ENCODE results near the gene BTF3. TPM values are rescaled to one million over a fixed set of nuclear protein-coding genes. Genes with fewer than 3 reads are reported as not detected.

BTF3 gene
- total RNA-seq, 1 experiment from 2014 or later, result 647 TPM

DNA sequence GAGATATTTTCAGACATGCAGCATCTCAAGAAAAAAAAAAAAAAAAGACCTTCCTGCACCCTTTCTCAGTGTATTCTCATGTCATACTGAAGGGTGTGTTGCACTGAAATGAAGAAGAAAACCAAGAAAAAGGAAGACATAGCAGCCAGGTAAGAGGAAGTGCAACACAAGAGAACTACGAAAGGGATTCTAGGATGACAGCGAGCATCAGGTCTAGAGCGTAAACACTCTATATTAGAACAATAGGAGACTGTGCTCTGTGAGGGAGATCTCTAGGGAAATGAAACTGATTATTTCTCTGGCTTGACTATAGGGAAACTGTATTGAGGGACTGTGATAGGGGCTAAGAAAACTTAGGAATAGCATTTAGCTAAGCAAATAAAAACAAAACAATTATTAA, 30.0 kb downstream of the BTF3 start:
- Histone ChIP-seq H3K27me3 (ENCODE audit: control insufficient read depth, insufficient read depth, low read length) (no peaks in the 10 kb centered on the region), H3K9me3 (ENCODE audit: control insufficient read depth, insufficient read depth, low read depth, low read length) (no peaks in the 10 kb centered on the region), H3K4me1 (ENCODE audit: control insufficient read depth, insufficient read depth, low read length) (no peaks in the 10 kb centered on the region), H3K36me3 (ENCODE audit: control insufficient read depth, insufficient read depth, low read length) (no peaks in the 10 kb centered on the region), H3K4me3 (ENCODE audit: low read depth in 2 of 2, low read length in 2 of 2) (no peak overlapping the region), H3K27ac (ENCODE audit: low read length) (no peak overlapping the region)
- ATAC-seq (no peak), DNase-seq (ENCODE audit: low read depth, low spot score) (no peak)
- intact Hi-C loops (cut with micrococcal nuclease; ENCODE audit: unreplicated experiment) (no loop called here), in situ Hi-C loops (cut with HindIII; ENCODE audit: low pct_unique_long_range_greater_than_20kb, low sequenced_read_pairs) (no loop called here)
- CTCF ChIA-PET, result no interaction called here
- BruUV-seq (replicated peaks), result no TSS peak
- TF ChIP-seq TCF7L2 (IDR thresholded peaks at IDR 0.05; ENCODE audit: low read depth, low read length) (no peak), SIN3A (IDR thresholded peaks at IDR 0.05; ENCODE audit: borderline replicate concordance, insufficient read depth, low read depth, low read length) (no peak), POLR2AphosphoS5 (IDR thresholded peaks at IDR 0.05; ENCODE audit: low read depth, low read length) (no peak)
- TF ChIP-seq, protein P1, sequence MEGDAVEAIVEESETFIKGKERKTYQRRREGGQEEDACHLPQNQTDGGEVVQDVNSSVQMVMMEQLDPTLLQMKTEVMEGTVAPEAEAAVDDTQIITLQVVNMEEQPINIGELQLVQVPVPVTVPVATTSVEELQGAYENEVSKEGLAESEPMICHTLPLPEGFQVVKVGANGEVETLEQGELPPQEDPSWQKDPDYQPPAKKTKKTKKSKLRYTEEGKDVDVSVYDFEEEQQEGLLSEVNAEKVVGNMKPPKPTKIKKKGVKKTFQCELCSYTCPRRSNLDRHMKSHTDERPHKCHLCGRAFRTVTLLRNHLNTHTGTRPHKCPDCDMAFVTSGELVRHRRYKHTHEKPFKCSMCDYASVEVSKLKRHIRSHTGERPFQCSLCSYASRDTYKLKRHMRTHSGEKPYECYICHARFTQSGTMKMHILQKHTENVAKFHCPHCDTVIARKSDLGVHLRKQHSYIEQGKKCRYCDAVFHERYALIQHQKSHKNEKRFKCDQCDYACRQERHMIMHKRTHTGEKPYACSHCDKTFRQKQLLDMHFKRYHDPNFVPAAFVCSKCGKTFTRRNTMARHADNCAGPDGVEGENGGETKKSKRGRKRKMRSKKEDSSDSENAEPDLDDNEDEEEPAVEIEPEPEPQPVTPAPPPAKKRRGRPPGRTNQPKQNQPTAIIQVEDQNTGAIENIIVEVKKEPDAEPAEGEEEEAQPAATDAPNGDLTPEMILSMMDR (IDR thresholded peaks at IDR 0.05), result no peak
- TF ChIP-seq, protein P2, sequence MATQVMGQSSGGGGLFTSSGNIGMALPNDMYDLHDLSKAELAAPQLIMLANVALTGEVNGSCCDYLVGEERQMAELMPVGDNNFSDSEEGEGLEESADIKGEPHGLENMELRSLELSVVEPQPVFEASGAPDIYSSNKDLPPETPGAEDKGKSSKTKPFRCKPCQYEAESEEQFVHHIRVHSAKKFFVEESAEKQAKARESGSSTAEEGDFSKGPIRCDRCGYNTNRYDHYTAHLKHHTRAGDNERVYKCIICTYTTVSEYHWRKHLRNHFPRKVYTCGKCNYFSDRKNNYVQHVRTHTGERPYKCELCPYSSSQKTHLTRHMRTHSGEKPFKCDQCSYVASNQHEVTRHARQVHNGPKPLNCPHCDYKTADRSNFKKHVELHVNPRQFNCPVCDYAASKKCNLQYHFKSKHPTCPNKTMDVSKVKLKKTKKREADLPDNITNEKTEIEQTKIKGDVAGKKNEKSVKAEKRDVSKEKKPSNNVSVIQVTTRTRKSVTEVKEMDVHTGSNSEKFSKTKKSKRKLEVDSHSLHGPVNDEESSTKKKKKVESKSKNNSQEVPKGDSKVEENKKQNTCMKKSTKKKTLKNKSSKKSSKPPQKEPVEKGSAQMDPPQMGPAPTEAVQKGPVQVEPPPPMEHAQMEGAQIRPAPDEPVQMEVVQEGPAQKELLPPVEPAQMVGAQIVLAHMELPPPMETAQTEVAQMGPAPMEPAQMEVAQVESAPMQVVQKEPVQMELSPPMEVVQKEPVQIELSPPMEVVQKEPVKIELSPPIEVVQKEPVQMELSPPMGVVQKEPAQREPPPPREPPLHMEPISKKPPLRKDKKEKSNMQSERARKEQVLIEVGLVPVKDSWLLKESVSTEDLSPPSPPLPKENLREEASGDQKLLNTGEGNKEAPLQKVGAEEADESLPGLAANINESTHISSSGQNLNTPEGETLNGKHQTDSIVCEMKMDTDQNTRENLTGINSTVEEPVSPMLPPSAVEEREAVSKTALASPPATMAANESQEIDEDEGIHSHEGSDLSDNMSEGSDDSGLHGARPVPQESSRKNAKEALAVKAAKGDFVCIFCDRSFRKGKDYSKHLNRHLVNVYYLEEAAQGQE (IDR thresholded peaks at IDR 0.05; ENCODE audit: insufficient read depth in 1 of 2, low read depth in 2 of 2, low read length in 1 of 2), result no peak
- POLR2A ChIA-PET, result no interaction called here

DNA sequence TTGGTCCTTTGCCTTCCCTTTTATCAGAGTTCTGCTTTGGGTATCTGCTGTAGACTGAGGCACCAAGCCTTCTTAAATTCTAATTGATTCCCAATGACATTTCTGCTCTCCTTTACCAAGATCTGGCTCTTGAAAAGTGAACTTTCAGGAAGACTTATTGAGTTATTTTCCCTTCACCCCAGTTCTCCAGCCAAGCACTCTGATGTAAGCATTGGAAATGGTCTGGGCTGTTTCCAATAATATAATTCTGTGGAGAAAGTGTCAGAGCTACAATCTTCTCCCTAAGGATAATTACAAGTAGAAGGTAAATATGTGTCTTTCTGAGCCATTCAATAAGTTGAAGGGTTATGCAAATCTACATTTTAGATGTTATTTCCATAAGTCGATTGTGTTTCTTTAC, 30.8 kb downstream of the BTF3 start:
- no peak for TF ChIP-seq TCF7L2 (IDR thresholded peaks at IDR 0.05; ENCODE audit: low read depth, low read length)
- TF ChIP-seq, protein P1 (IDR thresholded peaks at IDR 0.05), result no peak
- TF ChIP-seq SIN3A (IDR thresholded peaks at IDR 0.05; ENCODE audit: borderline replicate concordance, insufficient read depth, low read depth, low read length), result no peak
- TF ChIP-seq, protein P2 (IDR thresholded peaks at IDR 0.05; ENCODE audit: insufficient read depth in 1 of 2, low read depth in 2 of 2, low read length in 1 of 2), result no peak
- TF ChIP-seq POLR2AphosphoS5 (IDR thresholded peaks at IDR 0.05; ENCODE audit: low read depth, low read length), result no peak
- intact Hi-C loops (cut with micrococcal nuclease; ENCODE audit: unreplicated experiment), result no loop called here
- Histone ChIP-seq H3K4me3 (ENCODE audit: low read depth in 2 of 2, low read length in 2 of 2) (no peak overlapping the region), H3K9me3 (ENCODE audit: control insufficient read depth, insufficient read depth, low read depth, low read length) (no peaks in the 10 kb centered on the region), H3K4me1 (ENCODE audit: control insufficient read depth, insufficient read depth, low read length) (no peaks in the 10 kb centered on the region), H3K27me3 (ENCODE audit: control insufficient read depth, insufficient read depth, low read length) (no peaks in the 10 kb centered on the region), H3K27ac (ENCODE audit: low read length) (no peak overlapping the region), H3K36me3 (ENCODE audit: control insufficient read depth, insufficient read depth, low read length) (no peaks in the 10 kb centered on the region)
- no TSS peak for BruUV-seq (replicated peaks)
- in situ Hi-C loops (cut with HindIII; ENCODE audit: low pct_unique_long_range_greater_than_20kb, low sequenced_read_pairs), result no loop called here
- CTCF ChIA-PET, result no interaction called here
- no peak for ATAC-seq
- POLR2A ChIA-PET, result no interaction called here
- DNase-seq (ENCODE audit: low read depth, low spot score), result no peak

Measured in Panc1 (cell line).